Activated CD4-positive, alpha-beta T cell treated with anti-CD3 and anti-CD28 coated beads for 24 hours (primary cell): Measurements from ENCODE around the gene AIFM2.
A peak's percentile ranks its signal among the peaks of the same experiment; 100 is the strongest.
"Not testable (repeated sequence)": the region's sequence is repeated elsewhere in the genome, so short reads cannot be mapped to it uniquely, and the experiment has no call there.

Experiments
- DNase-seq, 2 donors: peaks; one replicate each; pipeline ENCODE4 v3.0.0-alpha.2; 2020; ENCODE audit warnings: low read depth in 2 of 2

AIFM2 gene

DNA sequence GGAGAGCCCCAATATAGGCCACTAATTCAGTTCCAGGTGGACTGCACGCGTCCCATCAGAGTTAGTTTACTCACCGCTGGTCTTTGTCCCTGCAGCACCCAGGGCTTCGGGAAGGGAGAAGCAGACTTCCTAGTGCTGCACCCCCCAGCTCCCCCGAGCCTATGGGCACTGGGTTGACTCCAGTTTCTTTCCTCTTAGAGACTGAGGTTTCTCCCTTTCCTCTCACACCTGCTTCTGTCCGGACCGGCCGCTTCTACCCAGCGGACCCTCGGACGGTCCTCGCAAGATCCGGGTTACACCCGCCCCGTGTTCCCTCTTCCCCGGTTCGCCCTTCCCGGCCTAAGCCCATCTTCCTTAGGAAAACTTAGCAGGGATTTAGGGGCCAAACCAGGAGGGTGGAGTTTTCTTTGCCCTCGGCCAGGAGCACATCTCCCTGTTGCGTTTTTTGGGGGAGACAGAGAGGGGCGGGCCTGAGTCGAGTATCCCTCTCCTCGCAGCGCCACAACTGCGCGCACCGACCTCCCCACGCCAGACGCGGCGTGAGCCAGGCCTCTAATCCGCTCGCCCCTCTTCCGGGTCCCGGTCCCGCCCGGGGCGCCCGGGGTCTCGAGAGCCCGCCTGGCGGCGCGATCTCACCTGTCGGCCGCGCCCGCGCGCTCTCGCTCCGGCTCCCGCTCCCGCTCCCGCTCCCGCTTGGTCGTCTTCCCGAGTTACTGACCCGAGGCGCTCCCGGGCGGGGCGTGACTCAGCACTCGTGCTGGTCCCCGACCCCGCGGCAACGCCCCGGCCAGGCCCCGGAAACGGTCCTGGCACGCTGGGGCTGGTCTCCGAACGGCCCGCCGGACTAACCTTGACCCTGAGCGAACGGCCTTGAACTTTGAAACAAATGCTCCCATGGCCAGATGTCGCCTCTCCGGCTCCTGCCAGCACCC is at the start of gene AIFM2:
TSS of gene AIFM2 (minus strand) at position 728 of the 932 bp plus-strand sequence. CDS start 8,741 bp downstream, outside the sequence.
- DNase-seq = no peak

DNA sequence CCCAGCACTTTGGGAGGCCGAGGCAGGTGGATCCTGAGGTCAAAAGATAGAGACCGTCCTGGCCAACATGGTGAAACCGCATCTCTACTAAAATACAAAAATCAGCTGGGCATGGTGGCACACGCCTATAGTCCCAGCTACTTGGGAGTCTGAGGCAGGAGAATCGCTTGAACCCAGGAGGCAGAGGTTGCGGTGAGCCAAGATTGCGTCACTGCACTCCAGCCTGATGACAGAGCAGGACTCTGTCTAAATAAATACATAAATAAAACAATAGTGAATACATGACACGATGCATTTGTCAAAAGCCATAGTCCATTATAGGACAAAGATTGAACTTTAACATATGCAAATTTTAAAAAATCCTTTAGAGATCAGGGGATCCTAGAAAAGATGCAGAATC is 46.6 kb upstream of the AIFM2 start:
- DNase-seq = not testable (repeated sequence)

DNA sequence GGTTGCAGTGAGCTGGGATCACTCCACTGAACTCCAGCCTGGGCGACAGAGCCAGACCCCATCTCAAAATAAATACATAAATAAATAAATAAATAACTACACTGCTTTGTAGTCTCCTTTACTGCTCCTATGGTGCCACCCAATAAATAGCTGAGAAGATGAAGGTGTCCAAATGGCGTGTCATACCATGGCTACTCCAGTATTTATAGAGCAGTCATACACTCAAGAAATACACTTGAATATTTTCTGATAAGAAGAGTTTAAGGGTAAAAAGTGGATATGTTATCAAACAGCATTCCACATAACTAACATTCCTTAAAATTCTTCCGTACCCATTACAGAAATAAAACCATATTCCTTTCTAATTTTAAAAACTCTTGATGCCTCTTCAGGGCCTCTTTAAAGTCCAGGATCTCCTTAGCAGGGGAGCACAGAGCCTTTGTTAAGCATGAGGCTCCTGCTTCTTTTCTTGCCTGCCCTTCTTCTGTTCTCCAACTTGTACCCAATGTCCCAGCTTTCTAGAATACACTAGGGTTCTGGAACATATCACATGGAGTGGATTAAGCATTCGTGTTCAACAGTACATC is 45.6 kb upstream of the AIFM2 start:
- DNase-seq = no peak

DNA sequence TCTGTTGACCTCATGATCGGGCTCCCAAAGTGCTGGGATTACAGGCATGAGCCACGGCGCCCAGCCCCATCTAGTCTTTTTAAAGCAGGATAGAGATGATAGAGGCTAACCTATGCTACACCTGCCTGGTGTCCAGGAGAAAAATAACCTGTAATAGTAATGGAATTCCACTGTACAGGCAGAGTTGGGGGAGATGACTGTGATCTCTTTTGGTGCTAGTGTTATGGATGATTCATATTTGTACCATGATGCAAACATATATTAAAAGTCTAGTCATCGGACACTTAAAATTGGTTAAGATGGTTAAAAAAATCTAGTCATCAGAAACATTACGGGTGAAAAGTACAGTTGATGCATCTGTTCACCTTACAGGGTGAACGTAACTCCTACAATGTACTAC is 43.8 kb upstream of the AIFM2 start:
- no peak for DNase-seq

DNA sequence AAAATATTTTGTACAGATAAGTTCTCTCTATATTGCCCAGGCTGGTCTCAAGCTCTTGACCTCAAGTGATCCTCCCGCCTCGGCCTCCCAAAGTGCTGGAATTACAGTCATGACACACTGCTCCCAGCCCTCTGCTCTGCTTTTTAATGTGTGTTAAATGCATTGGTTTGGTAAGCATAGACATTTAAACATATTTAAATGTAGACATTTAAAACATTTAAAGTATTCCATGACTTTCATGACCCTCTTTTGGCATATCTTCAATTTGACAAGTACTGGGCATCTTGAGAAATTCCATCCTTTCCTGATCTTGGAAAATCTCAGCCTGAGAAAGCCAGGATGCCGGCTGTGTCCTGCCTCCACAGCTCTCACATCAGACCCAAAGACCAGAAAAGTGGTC is 42.9 kb upstream of the AIFM2 start:
- no peak for DNase-seq

DNA sequence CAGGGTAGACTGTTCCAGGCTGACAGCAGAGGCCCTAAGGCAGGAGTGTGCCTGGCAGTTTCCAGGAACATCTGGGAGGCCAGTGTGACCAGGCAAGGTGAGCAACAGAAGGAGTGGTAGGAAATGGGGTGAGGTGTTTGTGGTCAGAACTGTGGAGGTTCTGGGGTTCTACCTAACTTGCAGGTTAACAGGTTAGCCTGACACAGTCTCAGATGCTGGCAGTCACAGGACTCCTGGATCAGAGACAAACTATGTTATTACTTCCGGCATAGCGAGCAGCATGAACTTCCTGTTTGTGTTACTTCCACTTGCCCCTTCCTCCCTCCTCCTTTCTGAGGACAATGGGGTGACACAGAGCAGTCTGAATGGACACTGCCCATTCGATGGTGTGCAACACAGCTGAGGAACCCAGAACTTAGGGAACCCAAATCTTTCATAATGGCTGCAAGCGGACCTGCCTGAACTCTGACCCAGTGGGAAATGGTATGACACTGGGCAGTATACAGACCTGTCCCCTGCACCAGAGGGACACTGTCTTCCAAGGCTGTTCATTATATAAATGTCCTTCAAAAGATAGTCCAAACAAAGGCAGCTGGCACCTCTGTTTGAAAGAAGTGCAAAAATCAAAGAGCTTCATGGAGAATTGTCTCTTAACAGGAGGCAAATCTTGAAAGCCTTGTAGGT is 41.6 kb upstream of the AIFM2 start:
- DNase-seq = no peak

DNA sequence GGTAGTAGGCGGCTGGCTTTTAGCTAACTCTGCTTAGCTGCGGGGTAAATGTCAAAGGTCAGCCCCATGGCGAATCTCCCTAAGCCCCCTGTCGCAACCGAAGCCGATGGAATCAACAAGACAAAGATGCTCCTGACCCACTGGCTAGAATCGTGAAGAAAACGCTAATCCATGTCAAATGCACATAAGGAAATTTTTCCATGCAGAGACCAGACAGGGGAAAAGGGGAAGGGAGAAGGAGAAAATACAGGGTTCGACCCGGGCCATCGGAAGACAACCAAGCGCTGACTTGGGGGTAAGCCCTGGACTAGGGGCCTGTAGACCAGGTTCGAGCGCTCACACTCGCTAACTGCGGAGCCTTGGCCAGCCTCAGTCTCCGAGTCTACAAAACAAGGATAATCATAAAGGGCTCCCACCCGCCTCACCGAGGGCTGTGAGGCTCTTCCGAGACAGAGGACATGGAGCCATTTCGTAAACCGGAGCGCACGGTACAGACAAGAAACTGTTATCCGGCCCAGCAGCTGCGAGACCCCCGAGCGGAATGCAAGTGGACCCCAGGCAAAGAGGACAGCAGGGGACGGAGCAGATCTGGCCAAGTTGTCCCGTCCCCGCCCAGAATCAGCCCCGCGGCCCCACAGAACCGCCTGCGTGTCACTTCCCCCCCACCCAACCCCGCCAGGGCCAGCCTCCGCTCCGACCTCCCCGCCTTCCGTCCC is 37.2 kb upstream of the AIFM2 start:
- no peak for DNase-seq

DNA sequence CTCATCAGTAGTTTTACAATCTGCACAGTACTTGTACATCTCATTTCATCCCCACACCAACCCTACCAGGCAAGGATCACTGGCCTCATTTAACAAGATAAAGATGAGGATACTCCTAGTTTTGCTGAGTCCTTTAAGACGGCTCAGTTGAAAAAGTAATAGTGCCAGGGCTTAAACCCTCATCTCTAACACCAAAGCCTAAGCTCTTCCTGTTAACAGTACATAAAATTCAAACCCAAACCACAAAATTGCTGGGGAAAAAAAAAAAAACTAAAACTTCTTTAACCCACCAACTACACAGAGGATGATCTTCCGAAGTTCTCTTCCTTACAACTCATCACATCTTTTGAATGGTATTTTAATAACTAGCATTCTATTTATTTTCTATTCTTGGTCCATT is 36.4 kb upstream of the AIFM2 start:
- DNase-seq = no peak

DNA sequence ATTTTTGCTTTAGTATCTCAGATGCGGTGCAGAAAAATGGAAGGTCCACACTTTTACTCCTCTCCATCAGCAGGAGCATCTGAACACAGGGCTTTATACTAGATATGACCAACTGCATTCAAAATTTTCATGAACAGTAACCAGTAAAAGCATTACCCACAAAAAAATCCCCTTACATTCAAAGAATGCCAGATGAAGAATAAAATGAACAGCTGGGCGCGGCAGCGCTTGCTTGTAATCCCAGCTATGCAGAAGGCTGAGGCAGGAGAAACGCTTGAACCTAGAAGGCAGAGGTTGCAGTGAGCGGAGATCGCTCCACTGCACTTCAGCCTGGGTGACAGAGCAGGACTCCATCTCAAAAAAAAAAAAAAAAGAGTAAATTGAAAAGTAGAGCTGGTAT is 34.6 kb upstream of the AIFM2 start:
- no peak for DNase-seq

DNA sequence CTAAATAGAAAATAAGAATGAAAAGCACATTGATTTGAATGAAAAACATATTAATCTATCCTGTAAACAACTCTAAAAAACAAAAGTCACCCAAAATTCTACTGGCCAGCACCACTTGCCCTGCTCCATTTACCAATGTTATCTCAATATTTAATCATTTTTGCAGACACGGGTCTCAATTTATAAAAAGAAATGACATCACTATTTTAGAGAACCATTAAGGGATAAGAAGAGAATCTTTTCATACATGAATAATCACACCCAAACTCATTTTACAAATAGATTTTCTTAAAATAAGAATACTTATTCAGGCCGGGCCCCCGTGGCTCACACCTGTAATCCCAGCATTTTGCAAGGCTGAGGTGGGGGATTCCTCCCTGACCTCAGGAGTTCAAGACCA is 33.8 kb upstream of the AIFM2 start:
- no peak for DNase-seq

DNA sequence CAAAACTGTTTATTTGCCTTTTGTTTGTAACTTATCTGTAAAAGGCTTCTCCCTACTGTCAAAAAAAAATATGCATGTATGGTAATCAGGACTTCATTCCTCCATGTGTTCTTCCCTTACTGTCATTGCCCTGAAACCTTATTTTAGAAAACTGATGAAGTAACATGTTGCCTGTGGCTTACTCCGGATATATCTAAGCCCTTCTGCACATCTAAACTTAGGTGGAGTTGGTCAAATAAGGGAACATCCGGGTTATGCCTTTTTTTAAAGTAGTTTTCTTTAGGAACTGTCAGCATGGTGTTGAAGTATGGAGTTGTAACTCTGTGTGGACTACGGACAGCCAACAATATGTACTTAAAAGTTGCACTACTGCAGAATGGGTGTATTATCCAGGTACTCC is 31.5 kb upstream of the AIFM2 start:
- DNase-seq = no peak

DNA sequence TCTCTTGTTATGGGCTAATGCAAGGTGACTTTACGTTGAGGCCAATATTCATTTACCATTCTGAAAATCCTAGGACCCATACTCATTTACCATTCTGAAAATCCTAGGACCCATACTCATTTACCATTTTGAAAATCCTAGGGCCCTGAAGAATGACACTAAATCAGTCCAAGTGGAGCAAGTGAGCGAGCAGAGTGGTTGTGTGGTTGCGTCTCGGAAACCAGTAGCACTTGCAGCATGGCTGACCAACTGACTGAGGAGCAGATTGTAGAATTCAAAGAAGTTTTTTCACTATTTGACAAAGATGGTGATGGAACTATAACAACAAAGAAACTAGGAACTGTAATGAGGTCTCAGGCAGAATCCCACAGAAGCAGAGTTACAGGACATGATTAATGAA is 30.8 kb upstream of the AIFM2 start:
- DNase-seq = no peak

DNA sequence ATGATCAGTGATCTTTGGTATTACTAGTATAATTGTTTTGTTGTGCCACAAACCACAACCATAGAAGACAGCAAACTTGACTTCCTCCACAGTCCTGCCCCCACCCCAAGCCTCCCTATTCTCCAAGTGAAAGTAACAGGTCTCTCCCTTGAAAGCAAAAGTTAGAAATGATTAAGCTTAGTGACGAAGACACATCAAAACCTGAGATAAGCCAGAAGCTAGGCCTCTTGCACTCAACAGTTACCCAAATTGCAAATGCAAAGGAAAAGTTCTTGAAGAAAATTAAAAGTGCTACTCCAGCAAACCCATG is 30.2 kb upstream of the AIFM2 start:
- DNase-seq = peak in 1 of 2 donors; percentile 46

DNA sequence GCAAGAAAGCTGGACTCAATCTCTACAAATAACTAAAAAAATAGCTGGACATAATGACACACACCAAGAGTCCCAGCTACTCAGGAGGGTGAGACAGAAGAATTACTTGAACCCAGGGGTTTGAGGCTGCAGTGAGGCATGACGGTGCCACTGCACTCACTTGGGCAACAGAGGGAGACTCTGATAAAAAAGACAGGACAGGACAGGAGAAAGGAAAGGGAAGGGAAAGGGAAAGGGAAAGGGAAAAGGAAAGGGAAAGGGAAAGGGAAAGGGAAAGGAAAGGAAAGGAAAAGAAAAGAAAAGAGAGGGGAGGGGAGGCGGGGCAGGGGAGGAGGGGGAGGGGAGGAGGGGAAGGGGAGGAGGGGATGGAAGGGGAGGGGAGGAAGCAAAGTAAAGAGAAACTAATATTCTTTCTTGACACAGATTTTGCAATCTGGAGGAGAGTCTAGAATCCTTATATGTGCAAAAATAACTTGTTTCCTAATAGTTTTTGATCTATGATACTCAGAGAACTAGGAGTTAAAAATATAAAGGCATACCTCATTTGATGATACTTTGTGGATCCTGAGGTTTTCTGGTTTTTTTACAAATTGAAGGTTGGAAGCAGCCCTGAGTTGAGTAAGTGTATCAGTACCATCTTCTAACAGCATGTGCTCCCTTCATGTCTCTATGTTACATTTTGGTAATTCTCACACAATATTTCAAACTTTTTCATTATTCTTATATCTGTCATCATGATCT is 29.7 kb upstream of the AIFM2 start:
- DNase-seq = no peak

DNA sequence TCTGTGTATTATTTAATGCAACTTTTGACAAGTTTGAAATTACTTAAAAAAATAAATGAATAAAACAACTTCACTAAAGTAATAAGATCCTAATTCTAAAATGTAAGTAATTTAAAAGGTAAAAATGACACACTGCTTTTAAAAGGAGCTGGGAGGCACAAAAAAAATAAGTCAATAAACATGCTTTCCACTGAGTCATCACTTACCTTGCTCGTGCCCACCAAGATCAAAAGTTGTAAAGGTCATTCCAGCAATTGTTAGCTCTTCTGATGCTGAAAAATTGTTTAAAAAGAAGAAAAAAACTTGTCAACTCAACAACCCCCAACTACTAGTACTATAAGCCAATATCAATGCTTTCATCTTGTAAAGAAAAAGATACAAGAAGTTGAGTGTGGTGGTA is 28.2 kb upstream of the AIFM2 start:
- DNase-seq = no peak

DNA sequence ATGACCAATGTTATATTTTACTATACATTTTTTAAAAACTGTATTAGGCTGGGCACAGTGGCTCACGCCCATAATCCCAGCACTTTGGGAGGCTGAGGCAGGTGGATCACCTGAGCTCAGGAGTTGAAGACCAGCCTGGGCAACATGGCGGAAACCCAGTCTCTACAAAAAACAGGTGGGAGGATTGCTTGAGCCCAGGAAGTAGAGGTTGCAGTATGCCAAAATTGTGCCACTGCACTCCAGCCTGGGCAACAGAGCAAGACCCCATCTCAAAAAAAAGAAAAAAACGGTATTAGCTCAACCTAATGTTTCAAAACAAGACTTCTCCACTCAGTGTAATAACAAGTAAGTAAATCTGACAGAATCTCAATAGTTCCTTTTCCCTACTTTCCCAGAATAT is 26.7 kb upstream of the AIFM2 start:
- DNase-seq = not testable (repeated sequence)

DNA sequence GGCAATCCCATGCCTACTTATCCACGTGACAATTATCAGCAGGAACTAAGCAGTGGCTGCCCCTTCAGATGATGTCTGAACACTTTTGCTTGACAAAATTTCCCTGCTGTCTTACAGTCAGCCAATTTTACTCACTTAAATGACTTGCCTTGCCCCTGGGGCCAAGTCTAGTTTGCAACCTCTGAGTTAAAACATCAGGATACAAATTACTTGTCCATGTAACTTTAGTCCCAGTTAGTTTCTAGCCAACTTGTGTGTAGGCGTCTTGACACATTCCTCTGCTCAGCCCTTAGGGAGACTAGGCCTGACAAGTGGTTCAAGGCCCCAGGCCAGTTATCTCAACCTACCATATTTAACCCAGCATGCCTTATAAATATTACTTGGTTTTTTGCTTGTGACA is 25.5 kb upstream of the AIFM2 start:
- DNase-seq = no peak

DNA sequence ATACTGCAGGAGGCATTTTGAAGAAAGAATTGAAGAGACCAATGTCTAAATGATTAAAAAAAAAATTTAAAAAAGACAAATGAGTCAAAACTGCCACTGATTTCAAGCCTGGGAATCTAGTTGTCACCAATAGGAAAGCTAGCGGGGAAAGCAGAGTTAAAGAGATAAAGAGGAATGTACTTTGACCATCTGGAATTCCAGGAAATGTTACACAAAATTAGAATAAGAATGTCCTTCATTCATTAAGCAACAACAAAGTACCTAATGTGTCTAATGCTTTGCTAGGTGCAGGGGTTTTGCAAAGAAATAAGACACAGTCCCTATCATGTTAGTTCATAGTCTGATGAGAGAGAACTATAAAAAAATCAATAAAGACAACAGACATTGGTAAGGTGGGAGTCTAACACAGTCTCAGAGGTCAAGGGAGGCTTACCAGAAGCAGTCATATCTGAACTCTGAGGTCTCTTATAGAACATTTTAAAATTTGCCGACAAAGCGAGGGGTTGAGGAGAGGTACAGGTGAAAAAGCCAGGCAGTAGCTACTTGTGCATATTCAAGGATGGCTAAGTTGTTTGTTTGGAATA is 22.7 kb upstream of the AIFM2 start:
- no peak for DNase-seq

DNA sequence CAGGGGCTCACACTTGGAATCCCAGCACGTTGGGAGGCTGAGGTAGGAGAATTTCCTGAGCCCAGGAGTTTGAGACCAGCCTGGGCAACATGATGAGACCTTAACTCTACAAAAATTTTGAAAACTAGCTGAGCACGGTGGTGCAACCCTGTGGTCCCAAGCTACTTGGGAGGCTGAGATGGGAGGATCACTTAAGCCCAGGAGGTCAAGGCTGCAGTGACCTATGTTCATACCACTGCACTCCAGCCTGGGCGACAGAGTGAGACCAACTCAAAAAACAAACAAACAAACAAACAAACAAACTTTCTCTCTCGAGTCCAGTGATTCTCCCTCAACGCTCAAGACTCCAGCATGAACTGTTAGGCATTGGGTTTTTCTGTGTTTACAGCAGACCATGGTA is 15.9 kb upstream of the AIFM2 start:
- no peak for DNase-seq

DNA sequence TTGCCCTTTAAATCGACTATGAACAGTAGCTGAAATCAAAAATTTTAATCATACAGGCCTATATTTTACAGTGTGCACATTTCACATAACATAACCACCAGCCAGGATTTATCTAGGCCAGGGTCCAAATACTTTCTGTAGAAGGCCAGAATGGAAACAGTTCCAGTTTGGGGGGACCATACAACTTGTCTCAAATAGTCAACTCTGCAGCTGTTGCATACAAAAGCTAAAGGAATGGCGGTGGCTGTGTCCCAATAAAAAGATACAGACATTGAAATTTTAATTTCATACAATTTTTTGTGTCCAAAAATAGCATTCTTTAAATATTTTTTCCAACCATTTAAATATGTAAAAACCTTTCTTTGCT is 14.6 kb upstream of the AIFM2 start:
- DNase-seq = no peak
